DOHH2 (cell line): ENCODE data around the gene PGM5.

ENCODE experiments used
- CTCF ChIP-seq: fragments of 200-600 bp; sonication (generic); IDR thresholded peaks from one replicate; pipeline ENCODE4 v1.5.1; 2014; ENCODE audit warnings: antibody characterized with exemption, mild to moderate bottlenecking, low read depth, low read length; ENCODE audit not compliant: poor library complexity, severe bottlenecking
- EZH2phosphoT487 ChIP-seq: fragments of 200-600 bp; sonication (generic); IDR thresholded peaks from 2 replicates; pipeline ENCODE4 v1.6.1; 2017; ENCODE audit warnings: borderline replicate concordance, mild to moderate bottlenecking, antibody characterized with exemption, low read length, moderate library complexity, mixed read lengths

GRCh38 chr9:68577774-68578591, 221.6 kb downstream of the PGM5 start:
- TF ChIP-seq CTCF (no peak), EZH2phosphoT487 (no peak)
